Stimulated activated CD8-positive, alpha-beta memory T cell treated with anti-CD3 and anti-CD28 coated beads, Interleukin-7, amount 100 ng/mL, for 1 hour (primary cell): Measurements from ENCODE around the gene ACADM.
"Not testable (repeated sequence)": the region's sequence is repeated elsewhere in the genome, so short reads cannot be mapped to it uniquely, and the experiment has no call there.

Source experiments
- DNase-seq, 2 donors: peaks; one replicate each; pipeline ENCODE4 v3.0.0-alpha.2; 2020; ENCODE audit warnings: low read depth in 2 of 2

Gene ACADM

GRCh38 chr1:75736016-75736415 is 11.5 kb downstream of the ACADM start:
- no peak for DNase-seq

- DNase-seq: no peak
Measured at GRCh38 chr1:75742047-75742625, 17.6 kb downstream of the ACADM start.

- DNase-seq: no peak
Measured at GRCh38 chr1:75745276-75745675, 20.8 kb downstream of the ACADM start.

- DNase-seq: not testable (repeated sequence)
Measured at GRCh38 chr1:75757210-75757609, 32.7 kb downstream of the ACADM start.

GRCh38 chr1:75758543-75758942 is 34.0 kb downstream of the ACADM start:
- not testable (repeated sequence) for DNase-seq

- no peak for DNase-seq
Measured at GRCh38 chr1:75764057-75764655, 39.6 kb downstream of the ACADM start.

- DNase-seq: no peak
Measured at GRCh38 chr1:75765697-75766355, 41.3 kb downstream of the ACADM start.

GRCh38 chr1:75768016-75768415 is 43.5 kb downstream of the ACADM start:
- no peak for DNase-seq

GRCh38 chr1:75770761-75771160 is 46.3 kb downstream of the ACADM start:
- no peak for DNase-seq

GRCh38 chr1:75771978-75772377 is 47.5 kb downstream of the ACADM start:
- DNase-seq: no peak

- not testable (repeated sequence) for DNase-seq
Measured at GRCh38 chr1:75777812-75778211, 53.3 kb downstream of the ACADM start.

- DNase-seq: not testable (repeated sequence)
Measured at GRCh38 chr1:75778694-75779093, 54.2 kb downstream of the ACADM start.

- DNase-seq: not testable (repeated sequence)
Measured at GRCh38 chr1:75780183-75780582, 55.7 kb downstream of the ACADM start.

- not testable (repeated sequence) for DNase-seq
Measured at GRCh38 chr1:75783920-75784319, 59.4 kb downstream of the ACADM start.

GRCh38 chr1:75785320-75785982 is 60.9 kb downstream of the ACADM start:
- DNase-seq: no peak

- peak; percentile 86 to 90 for DNase-seq
Measured at GRCh38 chr1:75785983-75786853, 61.7 kb downstream of the ACADM start, which contains the start of gene RABGGTB. RABGGTB (plus strand) TSS chr1:75786256; CDS start chr1:75786272, 16 bp downstream.

- no peak for DNase-seq
Measured at GRCh38 chr1:75786901-75787493, 62.5 kb downstream of the ACADM start.

- DNase-seq: no peak
Measured at GRCh38 chr1:75787524-75787923, 63.0 kb downstream of the ACADM start.

- DNase-seq: no peak
Measured at GRCh38 chr1:75789988-75790387, 65.5 kb downstream of the ACADM start.

GRCh38 chr1:75791022-75791421 is 66.5 kb downstream of the ACADM start:
- no peak for DNase-seq

GRCh38 chr1:75792091-75792490 is 67.6 kb downstream of the ACADM start:
- DNase-seq: no peak
